Neural cell (in vitro differentiated cells): ENCODE measurements around the gene NDUFS2. TPM values are rescaled to one million over a fixed set of nuclear protein-coding genes. Genes with fewer than 3 reads are reported as not detected.

Source experiments
- H2AFZ ChIP-seq: fragments of 200-600, 300-800 bp; sonication (generic), shearing (Covaris generic); 2 replicates; pipeline ENCODE4 v1.6.0; 2014; ENCODE audit warnings: low read depth, mild to moderate bottlenecking, antibody characterized with exemption, low read length, moderate library complexity
- H3F3A ChIP-seq: fragments of 200-600 bp; shearing (Covaris generic); 2 replicates; pipeline ENCODE4 v1.6.1; 2016; ENCODE audit warnings: mild to moderate bottlenecking, moderate library complexity, mixed read lengths, antibody characterized with exemption, low read length; ENCODE audit not compliant: insufficient read depth, poor library complexity, severe bottlenecking
- H3K27ac ChIP-seq: fragments of 200-600, 300-800 bp; sonication (generic), shearing (Covaris generic); 2 replicates; pipeline ENCODE4 v1.5.1; 2014; ENCODE audit warnings: mild to moderate bottlenecking, low read length, moderate library complexity
- H3K27me3 ChIP-seq: fragments of 300-800, 200-600 bp; sonication (generic), shearing (Covaris generic); 2 replicates; pipeline ENCODE4 v1.6.0; 2014; ENCODE audit warnings: mild to moderate bottlenecking, low read depth, low read length, moderate library complexity; ENCODE audit not compliant: insufficient read depth
- H3K36me3 ChIP-seq: fragments of 300-800, 200-600 bp; sonication (generic), shearing (Covaris generic); 2 replicates; pipeline ENCODE4 v1.5.1; 2014; ENCODE audit warnings: mild to moderate bottlenecking, antibody characterized with exemption, low read length, moderate library complexity; ENCODE audit not compliant: insufficient read depth
- H3K4me2 ChIP-seq: fragments of 300-800, 200-600 bp; sonication (generic), shearing (Covaris generic); 2 replicates; pipeline ENCODE4 v1.6.0; 2014; ENCODE audit warnings: mild to moderate bottlenecking, low read length
- H3K4me3 ChIP-seq: fragments of 300-800, 200-600 bp; sonication (generic), shearing (Covaris generic); 2 replicates; pipeline ENCODE4 v1.5.1; 2014; ENCODE audit warnings: mild to moderate bottlenecking, low read length, moderate library complexity
- H3K79me2 ChIP-seq: fragments of 200-600 bp; shearing (Covaris generic); replicated peaks from 2 replicates; pipeline ENCODE4 v1.6.0; 2014; ENCODE audit warnings: mild to moderate bottlenecking, low read length, moderate library complexity; ENCODE audit not compliant: insufficient read depth
- H3K9ac ChIP-seq: fragments of 300-800, 200-600 bp; sonication (generic), shearing (Covaris generic); 2 replicates; pipeline ENCODE4 v1.6.1; 2016; ENCODE audit warnings: mild to moderate bottlenecking, low read length, mixed read lengths
- H3K9me2 ChIP-seq: fragments of 200-600 bp; shearing (Covaris generic); 2 replicates; pipeline ENCODE4 v1.6.1; 2016; ENCODE audit warnings: mild to moderate bottlenecking, low read length, mixed read lengths; ENCODE audit not compliant: insufficient read depth
- H3K9me3 ChIP-seq: fragments of 200-600, 300-800 bp; sonication (generic), shearing (Covaris generic); 2 replicates; pipeline ENCODE4 v1.6.1; 2016; ENCODE audit warnings: mild to moderate bottlenecking, mixed run types, low read length, moderate library complexity, mixed read lengths
- H4K20me1 ChIP-seq: fragments of 200-600 bp; shearing (Covaris generic); 2 replicates; pipeline ENCODE4 v1.6.1; 2016; ENCODE audit warnings: mild to moderate bottlenecking, mixed run types; ENCODE audit not compliant: insufficient read depth
- CTCF ChIP-seq: fragments of 450-650 bp; IDR thresholded peaks from 2 replicates; pipeline ENCODE4 v1.5.1; 2014; ENCODE audit warnings: antibody characterized with exemption, mild to moderate bottlenecking, moderate library complexity; ENCODE audit not compliant: poor library complexity, severe bottlenecking
- EP300 ChIP-seq: fragments of 450-650 bp; conservative IDR thresholded peaks from 2 replicates; pipeline ENCODE4 v1.6.1; 2014; ENCODE audit warnings: antibody characterized with exemption, mild to moderate bottlenecking, moderate library complexity; ENCODE audit not compliant: poor library complexity, severe bottlenecking
- EZH2 ChIP-seq: fragments of 200-600, 300-800 bp; shearing (Covaris generic), sonication (generic); IDR thresholded peaks from 2 replicates; pipeline ENCODE4 v1.6.1; 2014; ENCODE audit warnings: antibody characterized with exemption, low read length, borderline replicate concordance, mild to moderate bottlenecking; ENCODE audit not compliant: insufficient read depth, poor library complexity, severe bottlenecking
- MXI1 ChIP-seq: fragments of 450-650 bp; conservative IDR thresholded peaks from 2 replicates; pipeline ENCODE4 v1.6.1; 2014; ENCODE audit warnings: antibody characterized with exemption, mild to moderate bottlenecking; ENCODE audit not compliant: poor library complexity, severe bottlenecking
- POLR2AphosphoS5 ChIP-seq: IDR thresholded peaks from 2 replicates; pipeline ENCODE4 v1.6.1; 2012
- RAD21 ChIP-seq: fragments of 450-650 bp; conservative IDR thresholded peaks from 2 replicates; pipeline ENCODE4 v1.6.1; 2014; ENCODE audit warnings: antibody characterized with exemption, mild to moderate bottlenecking, moderate library complexity
- REST ChIP-seq: IDR thresholded peaks from 2 replicates; pipeline ENCODE4 v1.6.1; 2012; ENCODE audit warnings: borderline replicate concordance
- SMC3 ChIP-seq: fragments of 450-650 bp; conservative IDR thresholded peaks from 2 replicates; pipeline ENCODE4 v1.6.1; 2014; ENCODE audit warnings: antibody characterized with exemption, mild to moderate bottlenecking, moderate library complexity; ENCODE audit not compliant: poor library complexity
- TAF1 ChIP-seq: IDR thresholded peaks from 2 replicates; pipeline ENCODE4 v1.6.1; 2012; ENCODE audit warnings: low read depth
- polyA plus RNA-seq: library from polyadenylated mRNA; depleted of rRNA; stranded (reverse); fragments of >200 nt; gene quantifications from 2 replicates; pipeline ENCODE4 v1.2.3, GENCODE V29; 2014

The NDUFS2 gene
- polyA plus RNA-seq, 1 donor from 2014 or later, result 166 TPM

- H2AFZ ChIP-seq, result peak overlapping the region; percentile 22
- no peak overlapping the region for H3K4me2 ChIP-seq
- peaks cover 2% of the 10 kb centered on the region for H3K79me2 ChIP-seq
- H3K9ac ChIP-seq, result no peak overlapping the region
- no peaks in the 10 kb centered on the region for H3K9me2 ChIP-seq
- H3K36me3 ChIP-seq, result no peaks in the 10 kb centered on the region
- no peaks in the 10 kb centered on the region for H3K9me3 ChIP-seq
- peak overlapping the region; percentile 21 for H3K27ac ChIP-seq
- no peak overlapping the region for H3K4me3 ChIP-seq
- no peaks in the 10 kb centered on the region for H4K20me1 ChIP-seq
- no peaks in the 10 kb centered on the region for H3F3A ChIP-seq
- no peak for TF ChIP-seq RAD21
- TF ChIP-seq POLR2AphosphoS5, result no peak
- TF ChIP-seq CTCF, result no peak
- TF ChIP-seq EZH2, result no peak
- TF ChIP-seq SMC3, result no peak
- no peak for TF ChIP-seq EP300
- no peak for TF ChIP-seq TAF1
- TF ChIP-seq REST, result no peak
- no peak for TF ChIP-seq MXI1
- no peaks in the 10 kb centered on the region for H3K27me3 ChIP-seq
These were observed 23.0 kb downstream of the NDUFS2 start for GRCh38 chr1:161225178-161225533.

GRCh38 chr1:161225534-161226319 is 23.6 kb downstream of the NDUFS2 start, which contains the start of gene TOMM40L:
TSS of gene TOMM40L (plus strand) at chr1:161226060. CDS start at chr1:161226490, 430 bp downstream.
- Histone ChIP-seq H3K79me2 (peaks cover 2% of the 10 kb centered on the region), H3K27me3 (no peaks in the 10 kb centered on the region), H3K9me3 (no peaks in the 10 kb centered on the region), H3F3A (no peaks in the 10 kb centered on the region), H3K4me3 (peak within 1 kb of the TSS; percentile 73), H3K4me2 (peak within 1 kb of the TSS; percentile 59), H3K9me2 (no peaks in the 10 kb centered on the region), H4K20me1 (no peaks in the 10 kb centered on the region), H3K36me3 (no peaks in the 10 kb centered on the region), H2AFZ (peak within 1 kb of the TSS; percentile 80), H3K27ac (peak within 1 kb of the TSS; percentile 51), H3K9ac (peak within 1 kb of the TSS; percentile 79)
- TF ChIP-seq CTCF, result peak; percentile 87
- no peak for TF ChIP-seq EZH2
- no peak for TF ChIP-seq TAF1
- peak; percentile 81 for TF ChIP-seq SMC3
- TF ChIP-seq RAD21, result peak; percentile 64
- TF ChIP-seq REST, result peak; percentile 71
- TF ChIP-seq POLR2AphosphoS5, result peak; percentile 81
- peak; percentile 35 for TF ChIP-seq EP300
- TF ChIP-seq MXI1, result peak; percentile 94
